ENCODE data around the gene ITPR1. TPM values are rescaled to one million over a fixed set of nuclear protein-coding genes. Genes with fewer than 3 reads are reported as not detected.

The ITPR1 gene
- total and polyA plus RNA-seq, 10 of the 15 experiments (the other 5 are each of a cell fraction or from before 2014, with no cell fraction given), result 12.2 to 239 (median 28.4) TPM

GRCh38 chr3:4859788-4860187, 366.6 kb downstream of the ITPR1 start:
- ATAC-seq (no peak), FAIRE-seq (no peak), DNase-seq (ENCODE audit: low read depth, low spot score) (no peak)
- ChIA-PET POLR2A (no interaction called here), RAD21 (ENCODE audit: unreplicated experiment) (no interaction called here), SMC1A (ENCODE audit: uncharacterized antibody, unreplicated experiment) (interaction anchor here (0.8 to 2.2 kb wide), 7 partner anchors 9 to 413 kb away, joined by 3 to 10 read pairs (median 4); no protein-coding TSS in a partner anchor), CTCF (interaction anchor here (1.0 to 1.2 kb wide), 3 partner anchors 11 to 126 kb away, joined by 3 to 4 read pairs (median 3); no protein-coding TSS in a partner anchor)
- Histone ChIP-seq H3K79me2 (ENCODE audit: control insufficient read depth, insufficient read depth, low read length) (no peaks in the 10 kb centered on the region), H4K20me1 (ENCODE audit: control insufficient read depth, insufficient read depth) (no peaks in the 10 kb centered on the region), H2AFZ (ENCODE audit: control insufficient read depth, low read depth, low read length) (no peak overlapping the region), H3K27me3 (replicated peaks in 1 of 2; ENCODE audit: control insufficient read depth in 2 of 2, insufficient read depth in 2 of 2, low read length in 1 of 2) (no peaks in the 10 kb centered on the region), H3K27ac (ENCODE audit: control insufficient read depth, insufficient read depth) (no peak overlapping the region), H3K9ac (ENCODE audit: control insufficient read depth, insufficient read depth, low read length) (no peak overlapping the region), H3K4me2 (ENCODE audit: control insufficient read depth, insufficient read depth) (no peak overlapping the region), H3K4me1 (ENCODE audit: control insufficient read depth, insufficient read depth, low read length) (no peaks in the 10 kb centered on the region), H3K36me3 (ENCODE audit: control insufficient read depth in 2 of 2, insufficient read depth in 2 of 2, low read length in 1 of 2) (no peaks in the 10 kb centered on the region), H3K4me3 (no peak overlapping the region), H3K9me3 (replicated peaks; ENCODE audit: control insufficient read depth, insufficient read depth, low read length) (no peaks in the 10 kb centered on the region; the same call in none of the 3 replicates)
- WGBS (ENCODE audit: insufficient coverage, insufficient replicate concordance, low lambda C conversion rate, missing lambda C conversion rate), result 7% methylated on average over 1 of the region's 1 CpG
- in situ Hi-C loops (cut with MboI), result no loop called here
- BruUV-seq (replicated peaks), result no TSS peak
- intact Hi-C loops (cut with micrococcal nuclease; ENCODE audit: unreplicated experiment), result no loop called here
- no peak for TF ChIP-seq ZNF207 (IDR thresholded peaks at IDR 0.05; ENCODE audit: borderline replicate concordance)
- TF ChIP-seq MYB (IDR thresholded peaks at IDR 0.05; ENCODE audit: borderline replicate concordance, low read depth, low read length), result no peak
- no peak for TF ChIP-seq HDAC2 (IDR thresholded peaks at IDR 0.05)
- TF ChIP-seq ZBED1 (IDR thresholded peaks at IDR 0.05; ENCODE audit: borderline replicate concordance), result no peak
- TF ChIP-seq MAX (IDR thresholded peaks at IDR 0.05; ENCODE audit: low read depth, low read length), result no peak
- TF ChIP-seq TARDBP (IDR thresholded peaks at IDR 0.05; ENCODE audit: borderline replicate concordance), result no peak
- TF ChIP-seq POLR2A (IDR thresholded peaks at IDR 0.05; ENCODE audit: low read depth, low read length), result no peak
- TF ChIP-seq YY1 (IDR thresholded peaks at IDR 0.05; ENCODE audit: low read depth, low read length), result no peak
- TF ChIP-seq MTA3 (IDR thresholded peaks at IDR 0.05; ENCODE audit: borderline replicate concordance, low read length), result no peak

GRCh38 chr3:4862973-4863372, 369.8 kb downstream of the ITPR1 start:
- no peaks in the 10 kb centered on the region for H4K20me1 ChIP-seq (ENCODE audit: control insufficient read depth, insufficient read depth)
- SMC1A ChIA-PET (ENCODE audit: uncharacterized antibody, unreplicated experiment), result no interaction called here
- BruUV-seq (replicated peaks), result no TSS peak
- H3K79me2 ChIP-seq (ENCODE audit: control insufficient read depth, insufficient read depth, low read length), result no peaks in the 10 kb centered on the region
- no peak for FAIRE-seq
- no peak overlapping the region for H3K9ac ChIP-seq (ENCODE audit: control insufficient read depth, insufficient read depth, low read length)
- H3K36me3 ChIP-seq (ENCODE audit: control insufficient read depth in 2 of 2, insufficient read depth in 2 of 2, low read length in 1 of 2), result no peaks in the 10 kb centered on the region
- CTCF ChIA-PET, result no interaction called here
- POLR2A ChIA-PET, result no interaction called here
- H3K4me2 ChIP-seq (ENCODE audit: control insufficient read depth, insufficient read depth), result no peak overlapping the region
- no peaks in the 10 kb centered on the region; the same call in none of the 3 replicates for H3K9me3 ChIP-seq (replicated peaks; ENCODE audit: control insufficient read depth, insufficient read depth, low read length)
- H3K27ac ChIP-seq (ENCODE audit: control insufficient read depth, insufficient read depth), result no peak overlapping the region
- intact Hi-C loops (cut with micrococcal nuclease; ENCODE audit: unreplicated experiment) (no loop called here), in situ Hi-C loops (cut with MboI) (no loop called here)
- no peak overlapping the region for H2AFZ ChIP-seq (ENCODE audit: control insufficient read depth, low read depth, low read length)
- RAD21 ChIA-PET (ENCODE audit: unreplicated experiment), result no interaction called here
- no peak for ATAC-seq
- H3K4me1 ChIP-seq (ENCODE audit: control insufficient read depth, insufficient read depth, low read length), result peaks cover 3% of the 10 kb centered on the region
- H3K4me3 ChIP-seq, result no peak overlapping the region
- H3K27me3 ChIP-seq (replicated peaks in 1 of 2; ENCODE audit: control insufficient read depth in 2 of 2, insufficient read depth in 2 of 2, low read length in 1 of 2), result no peaks in the 10 kb centered on the region
- WGBS (ENCODE audit: insufficient coverage, insufficient replicate concordance, low lambda C conversion rate, missing lambda C conversion rate), result 62% methylated on average over 2 of the region's 2 CpGs
- no peak for DNase-seq (ENCODE audit: low read depth, low spot score)
- TF ChIP-seq EED (IDR thresholded peaks at IDR 0.05; ENCODE audit: low read depth) (no peak), FOXK2 (IDR thresholded peaks at IDR 0.05) (no peak), TCF12 (IDR thresholded peaks at IDR 0.05; ENCODE audit: low read depth, low read length) (no peak)
- TF ChIP-seq, protein P1, sequence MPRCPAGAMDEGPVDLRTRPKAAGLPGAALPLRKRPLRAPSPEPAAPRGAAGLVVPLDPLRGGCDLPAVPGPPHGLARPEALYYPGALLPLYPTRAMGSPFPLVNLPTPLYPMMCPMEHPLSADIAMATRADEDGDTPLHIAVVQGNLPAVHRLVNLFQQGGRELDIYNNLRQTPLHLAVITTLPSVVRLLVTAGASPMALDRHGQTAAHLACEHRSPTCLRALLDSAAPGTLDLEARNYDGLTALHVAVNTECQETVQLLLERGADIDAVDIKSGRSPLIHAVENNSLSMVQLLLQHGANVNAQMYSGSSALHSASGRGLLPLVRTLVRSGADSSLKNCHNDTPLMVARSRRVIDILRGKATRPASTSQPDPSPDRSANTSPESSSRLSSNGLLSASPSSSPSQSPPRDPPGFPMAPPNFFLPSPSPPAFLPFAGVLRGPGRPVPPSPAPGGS (IDR thresholded peaks at IDR 0.05; ENCODE audit: borderline replicate concordance, insufficient read depth, low read depth, low read length, poor library complexity, severe bottlenecking), result no peak

Measured in GM12878 (cell line).